ENCODE data around the gene RNF150.

Gene RNF150

GRCh38 chr4:141011901-141012315 lies 121.4 kb downstream of the RNF150 start:
- TF ChIP-seq TAF1 (IDR thresholded peaks at IDR 0.05; ENCODE audit: borderline replicate concordance, insufficient read depth, low read length) (no peak), REST (IDR thresholded peaks at IDR 0.05; ENCODE audit: insufficient read depth in 1 of 2, low read depth in 2 of 2, low read length in 2 of 2) (no peak), FOXP2 (optimal IDR thresholded peaks at IDR 0.05; ENCODE audit: borderline replicate concordance, extremely low read depth, extremely low read length, insufficient read depth) (no peak), POLR2AphosphoS5 (IDR thresholded peaks at IDR 0.05; ENCODE audit: low read depth, low read length) (no peak), SIN3A (IDR thresholded peaks at IDR 0.05; ENCODE audit: borderline replicate concordance, insufficient read depth, low read length) (no peak)

GRCh38 chr4:141009931-141010330 lies 123.3 kb downstream of the RNF150 start:
- no peak for TF ChIP-seq REST (IDR thresholded peaks at IDR 0.05; ENCODE audit: insufficient read depth in 1 of 2, low read depth in 2 of 2, low read length in 2 of 2)
- no peak for TF ChIP-seq POLR2AphosphoS5 (IDR thresholded peaks at IDR 0.05; ENCODE audit: low read depth, low read length)
- TF ChIP-seq SIN3A (IDR thresholded peaks at IDR 0.05; ENCODE audit: borderline replicate concordance, insufficient read depth, low read length), result no peak
- no peak for TF ChIP-seq TAF1 (IDR thresholded peaks at IDR 0.05; ENCODE audit: borderline replicate concordance, insufficient read depth, low read length)
- no peak for TF ChIP-seq FOXP2 (optimal IDR thresholded peaks at IDR 0.05; ENCODE audit: borderline replicate concordance, extremely low read depth, extremely low read length, insufficient read depth)

GRCh38 chr4:141009129-141009528 lies 124.1 kb downstream of the RNF150 start:
- TF ChIP-seq FOXP2 (optimal IDR thresholded peaks at IDR 0.05; ENCODE audit: borderline replicate concordance, extremely low read depth, extremely low read length, insufficient read depth) (no peak), POLR2AphosphoS5 (IDR thresholded peaks at IDR 0.05; ENCODE audit: low read depth, low read length) (no peak), TAF1 (IDR thresholded peaks at IDR 0.05; ENCODE audit: borderline replicate concordance, insufficient read depth, low read length) (no peak), SIN3A (IDR thresholded peaks at IDR 0.05; ENCODE audit: borderline replicate concordance, insufficient read depth, low read length) (no peak), REST (IDR thresholded peaks at IDR 0.05; ENCODE audit: insufficient read depth in 1 of 2, low read depth in 2 of 2, low read length in 2 of 2) (no peak)

- TF ChIP-seq FOXP2 (optimal IDR thresholded peaks at IDR 0.05; ENCODE audit: borderline replicate concordance, extremely low read depth, extremely low read length, insufficient read depth) (no peak), POLR2AphosphoS5 (IDR thresholded peaks at IDR 0.05; ENCODE audit: low read depth, low read length) (no peak), SIN3A (IDR thresholded peaks at IDR 0.05; ENCODE audit: borderline replicate concordance, insufficient read depth, low read length) (no peak), REST (IDR thresholded peaks at IDR 0.05; ENCODE audit: insufficient read depth in 1 of 2, low read depth in 2 of 2, low read length in 2 of 2) (no peak), TAF1 (IDR thresholded peaks at IDR 0.05; ENCODE audit: borderline replicate concordance, insufficient read depth, low read length) (no peak)
Measured at GRCh38 chr4:141006242-141006802, 126.9 kb downstream of the RNF150 start.
